HAP-1 (cell line): ENCODE results near the gene WDR86.

Source experiments
- DNase-seq, 2 experiments: peaks; one replicate each; pipeline ENCODE4 v3.0.0-alpha.2; 2016 to 2020; ENCODE audit warnings: low spot score in 2 of 2
- H3K27me3 ChIP-seq: fragments of 250-450 bp; sonication (Bioruptor Pico); 2 replicates; pipeline ENCODE4 v1.5.1; 2020; ENCODE audit warnings: low read depth, mild to moderate bottlenecking, moderate library complexity
- H3K36me3 ChIP-seq: fragments of 250-450 bp; sonication (Bioruptor Pico); replicated peaks from 2 replicates; pipeline ENCODE4 v1.5.1; 2020; ENCODE audit warnings: mild to moderate bottlenecking
- H3K4me1 ChIP-seq: fragments of 250-450 bp; sonication (Bioruptor Pico); 2 replicates; pipeline ENCODE4 v1.5.1; 2020; ENCODE audit warnings: mild to moderate bottlenecking
- H3K4me3 ChIP-seq: fragments of 250-450 bp; sonication (Bioruptor Pico); 2 replicates; pipeline ENCODE4 v1.5.1; 2020; ENCODE audit warnings: mild to moderate bottlenecking, moderate library complexity
- H3K9me3 ChIP-seq: fragments of 250-450 bp; sonication (Bioruptor Pico); 2 replicates; pipeline ENCODE4 v1.5.1; 2020; ENCODE audit warnings: mild to moderate bottlenecking, moderate library complexity
- in situ Hi-C: fragments of 300-500 bp; cut with MboI; formaldehyde crosslinking; loops from 3 replicates; pipeline ENCODE4 v1.14.3; 2020; ENCODE audit warnings: low sequenced_read_pairs, inconsistent platforms, mixed read lengths

WDR86 gene

DNA sequence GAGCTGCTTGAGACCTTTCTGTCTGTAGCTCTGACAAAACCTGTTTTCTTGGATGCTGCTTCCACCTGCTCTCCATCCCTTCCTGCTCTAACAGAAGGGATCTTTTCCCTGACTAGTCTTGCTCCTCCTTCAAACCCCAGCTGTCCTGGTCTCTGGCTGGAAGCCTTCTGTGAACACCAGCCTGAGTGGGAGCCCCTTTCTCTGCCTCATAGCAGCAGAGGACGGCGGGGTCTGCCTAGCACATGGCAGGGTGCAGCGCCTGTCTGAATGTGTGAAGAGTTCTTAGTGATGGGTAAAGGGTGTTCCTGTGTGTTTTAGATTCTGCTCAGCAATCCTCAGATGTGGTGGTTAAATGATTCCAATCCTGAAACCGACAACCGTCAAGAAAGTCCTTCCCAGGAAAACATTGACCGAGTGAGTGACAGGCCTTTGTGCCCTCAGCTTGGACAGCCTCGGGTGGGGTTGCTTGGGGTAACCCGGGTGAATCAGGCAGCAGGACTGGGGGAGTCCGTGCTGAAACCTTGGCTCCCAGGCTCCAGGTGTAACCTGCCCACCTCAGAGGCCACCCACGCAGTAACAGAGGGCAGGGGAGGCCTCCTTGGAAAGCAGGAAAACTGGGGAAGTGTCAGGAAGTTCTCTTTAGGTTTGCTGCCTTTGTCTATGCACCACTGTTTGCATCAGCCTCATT lies 34.2 kb downstream of the WDR86 start:
- Histone ChIP-seq H3K9me3 (no peaks in the 10 kb centered on the region), H3K4me3 (no peak overlapping the region), H3K27me3 (no peaks in the 10 kb centered on the region), H3K4me1 (no peaks in the 10 kb centered on the region), H3K36me3 (no peaks in the 10 kb centered on the region)
- in situ Hi-C loops = loop anchor here (10.0 kb wide), 1 partner anchor 389 kb away; no protein-coding TSS in a partner anchor
- no peak for DNase-seq

DNA sequence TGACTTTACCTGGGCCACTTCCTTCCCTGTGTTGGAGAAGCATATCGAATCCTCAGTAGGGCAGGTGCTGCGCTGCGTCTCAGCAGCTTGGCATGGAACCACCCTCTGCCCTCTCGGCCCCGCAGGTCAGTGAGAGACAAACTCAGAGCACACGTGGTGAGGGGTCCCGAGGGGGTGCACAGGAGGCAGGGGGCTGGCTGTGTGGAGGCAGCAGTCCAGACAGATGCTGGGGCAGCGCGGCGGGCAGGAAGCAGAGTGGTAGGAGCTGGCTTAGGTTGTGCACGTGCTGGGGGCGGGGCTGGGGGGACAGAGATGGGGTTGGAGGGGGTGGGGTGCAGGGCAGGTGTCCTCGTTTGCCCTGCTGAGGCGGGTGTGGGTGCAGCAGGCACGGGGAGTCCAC lies 35.1 kb downstream of the WDR86 start:
- Histone ChIP-seq H3K4me3 (no peak overlapping the region), H3K27me3 (no peaks in the 10 kb centered on the region), H3K9me3 (no peaks in the 10 kb centered on the region), H3K4me1 (no peaks in the 10 kb centered on the region), H3K36me3 (no peaks in the 10 kb centered on the region)
- in situ Hi-C loops = loop anchor here (10.0 kb wide), 1 partner anchor 390 kb away; no protein-coding TSS in a partner anchor
- DNase-seq = no peak

DNA sequence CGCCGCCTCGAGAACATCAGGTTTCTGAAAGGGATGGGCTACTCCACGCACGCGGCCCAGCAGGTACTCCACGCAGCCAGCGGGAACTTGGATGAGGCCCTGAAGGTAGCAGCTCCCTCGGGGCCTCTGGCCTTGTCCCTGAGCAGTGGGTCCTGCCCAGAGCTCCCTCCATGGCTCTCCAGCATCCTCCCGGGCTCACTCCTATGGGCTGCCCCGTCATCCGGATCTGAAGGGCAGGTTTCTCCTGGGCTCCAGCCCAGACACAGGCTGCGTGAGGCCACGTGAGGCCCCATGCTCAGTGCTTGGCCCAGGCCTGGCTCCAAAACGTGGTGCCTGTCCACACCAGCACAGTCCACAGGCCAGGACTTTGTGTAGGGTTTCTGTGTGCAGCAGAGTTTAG lies 35.7 kb downstream of the WDR86 start:
- Histone ChIP-seq H3K4me1 (no peaks in the 10 kb centered on the region), H3K9me3 (no peaks in the 10 kb centered on the region), H3K36me3 (peaks cover under 1% of the 10 kb centered on the region; the same call in 1 of the 2 replicates), H3K27me3 (no peaks in the 10 kb centered on the region), H3K4me3 (no peak overlapping the region)
- DNase-seq = no peak
- in situ Hi-C loops = loop anchor here (10.0 kb wide), 1 partner anchor 391 kb away; no protein-coding TSS in a partner anchor

DNA sequence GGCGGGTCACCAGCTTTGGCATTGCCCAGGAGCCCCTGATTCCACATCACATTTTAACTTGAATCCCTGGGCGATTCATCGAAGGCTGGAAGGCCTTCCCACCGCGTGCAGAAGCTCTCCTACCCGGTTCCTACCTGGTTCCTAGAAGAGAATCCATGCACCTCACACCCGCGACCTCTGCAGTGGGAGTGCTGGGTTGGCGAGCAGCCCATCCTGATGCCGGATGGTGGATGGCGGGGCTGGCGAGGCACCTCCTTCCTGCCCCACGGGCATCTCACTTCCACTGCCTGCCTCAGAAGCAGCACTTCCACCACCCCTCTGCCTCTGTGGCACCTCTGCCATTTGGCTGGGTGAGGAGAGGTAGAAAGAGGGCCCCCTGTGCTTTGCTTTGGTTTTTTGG lies 36.2 kb downstream of the WDR86 start:
- in situ Hi-C loops = loop anchor here (10.0 kb wide), 1 partner anchor 391 kb away; no protein-coding TSS in a partner anchor
- no peak for DNase-seq
- Histone ChIP-seq H3K9me3 (no peaks in the 10 kb centered on the region), H3K36me3 (peaks cover 4% of the 10 kb centered on the region), H3K4me3 (no peak overlapping the region), H3K4me1 (no peaks in the 10 kb centered on the region), H3K27me3 (no peaks in the 10 kb centered on the region)

DNA sequence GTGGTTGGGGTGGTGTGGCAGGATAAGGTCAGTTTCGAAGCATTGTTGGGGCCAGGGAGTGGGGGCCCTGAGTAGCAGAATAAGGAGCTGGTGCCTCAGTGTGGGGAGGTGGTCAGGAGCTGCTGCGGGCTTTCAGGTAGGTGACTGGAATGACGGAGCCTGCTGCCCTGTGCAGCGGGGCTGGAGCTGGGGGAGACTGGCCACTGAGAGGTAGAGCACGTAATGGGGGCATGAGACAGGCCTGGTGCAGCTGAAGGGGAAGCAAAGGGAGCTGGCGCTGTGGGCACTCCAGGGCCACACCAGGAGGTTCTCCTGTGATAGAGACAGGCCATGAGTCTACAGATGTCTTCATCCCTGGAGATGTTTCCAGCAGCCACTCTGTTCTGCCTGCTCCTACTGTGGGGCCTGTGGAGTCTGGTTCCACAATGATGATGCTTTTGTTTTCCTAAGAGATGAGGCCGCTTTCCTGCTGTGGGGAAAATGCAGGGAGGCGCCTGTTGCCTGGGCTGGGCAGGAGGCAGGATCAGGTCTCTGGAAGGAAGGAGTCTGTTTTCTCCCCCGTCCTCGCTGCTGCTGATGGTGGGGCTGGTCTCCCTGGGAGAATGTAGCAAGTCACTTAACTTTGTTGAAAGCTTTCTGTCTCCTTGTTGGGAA lies 37.1 kb downstream of the WDR86 start:
- H3K27me3 ChIP-seq = no peaks in the 10 kb centered on the region
- in situ Hi-C loops = loop anchor here (10.0 kb wide), 1 partner anchor 392 kb away; no protein-coding TSS in a partner anchor
- no peak overlapping the region for H3K4me3 ChIP-seq
- H3K4me1 ChIP-seq = no peaks in the 10 kb centered on the region
- no peaks in the 10 kb centered on the region for H3K9me3 ChIP-seq
- peaks cover 6% of the 10 kb centered on the region for H3K36me3 ChIP-seq
- DNase-seq = no peak

DNA sequence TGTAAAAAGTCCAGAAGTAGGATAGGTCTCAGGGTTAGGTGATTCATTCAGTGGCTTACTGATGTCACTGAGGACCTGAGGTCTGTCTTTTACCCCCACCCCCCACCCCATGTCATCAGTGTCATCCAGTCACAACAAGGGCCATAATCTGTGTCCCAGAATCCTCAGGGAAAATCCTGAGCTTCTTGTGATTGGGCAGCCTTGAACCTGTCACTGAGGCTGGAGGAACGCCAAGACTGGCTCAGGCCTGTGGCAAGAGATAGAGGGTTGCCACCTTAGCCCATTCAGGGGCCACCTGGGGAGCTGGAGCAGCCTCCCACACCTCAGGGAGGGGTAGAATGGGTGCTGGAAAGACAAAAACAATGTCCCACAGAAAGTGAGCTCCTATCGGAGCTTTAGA lies 38.6 kb downstream of the WDR86 start:
- no peaks in the 10 kb centered on the region for H3K27me3 ChIP-seq
- H3K36me3 ChIP-seq = peaks cover 6% of the 10 kb centered on the region
- DNase-seq = no peak
- no peak overlapping the region for H3K4me3 ChIP-seq
- no peaks in the 10 kb centered on the region for H3K4me1 ChIP-seq
- in situ Hi-C loops = loop anchor here (10.0 kb wide), 1 partner anchor 394 kb away; no protein-coding TSS in a partner anchor
- H3K9me3 ChIP-seq = no peaks in the 10 kb centered on the region

DNA sequence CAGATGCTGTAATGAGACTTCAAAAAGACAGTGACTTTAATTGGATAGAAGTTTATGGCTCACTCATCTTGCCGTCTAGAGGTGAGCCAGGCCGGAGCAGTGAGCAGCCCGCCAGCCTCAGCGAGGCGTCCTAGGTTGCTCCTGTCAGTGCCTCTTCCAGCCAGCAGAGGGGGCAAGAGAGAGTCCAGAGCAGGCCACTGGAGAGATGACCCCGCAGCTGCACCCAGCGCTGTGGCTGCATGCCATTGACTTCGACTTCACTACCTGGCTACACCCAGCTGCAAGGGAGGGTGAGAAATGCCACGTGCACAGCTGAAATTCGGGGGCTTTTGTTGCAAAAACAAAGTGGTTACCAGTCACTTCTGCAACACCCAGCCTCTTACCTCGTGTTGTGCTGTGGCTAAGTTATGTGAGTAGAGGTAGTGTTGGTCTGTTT lies 41.7 kb downstream of the WDR86 start:
- in situ Hi-C loops = no loop called here
- H3K27me3 ChIP-seq = no peaks in the 10 kb centered on the region
- peaks cover 6% of the 10 kb centered on the region for H3K36me3 ChIP-seq
- no peak overlapping the region for H3K4me3 ChIP-seq
- DNase-seq = peak; percentile 69 to 90
- no peaks in the 10 kb centered on the region for H3K9me3 ChIP-seq
- no peaks in the 10 kb centered on the region for H3K4me1 ChIP-seq

DNA sequence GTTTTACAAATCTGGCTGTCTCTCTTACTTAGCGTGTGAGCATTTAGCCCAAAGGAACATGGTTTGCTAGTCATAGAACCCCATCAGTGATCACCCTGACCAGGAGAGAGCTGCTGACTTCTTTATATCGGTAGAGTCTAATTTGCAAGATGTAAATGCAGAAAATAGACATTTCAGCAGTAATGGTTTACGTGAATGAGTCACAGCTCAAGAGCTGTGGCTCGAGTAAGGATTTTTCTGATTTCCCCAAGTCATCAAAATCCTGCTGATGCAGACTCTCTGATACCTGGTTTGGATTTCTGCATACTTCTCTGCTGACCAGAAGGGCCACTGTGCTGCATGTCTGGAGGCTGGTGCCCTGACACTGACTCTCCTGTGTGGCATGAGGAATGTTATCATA lies 42.6 kb downstream of the WDR86 start:
- Histone ChIP-seq H3K27me3 (no peaks in the 10 kb centered on the region), H3K36me3 (peaks cover 10% of the 10 kb centered on the region), H3K4me1 (no peaks in the 10 kb centered on the region), H3K4me3 (no peak overlapping the region), H3K9me3 (no peaks in the 10 kb centered on the region)
- DNase-seq = no peak
- in situ Hi-C loops = no loop called here

DNA sequence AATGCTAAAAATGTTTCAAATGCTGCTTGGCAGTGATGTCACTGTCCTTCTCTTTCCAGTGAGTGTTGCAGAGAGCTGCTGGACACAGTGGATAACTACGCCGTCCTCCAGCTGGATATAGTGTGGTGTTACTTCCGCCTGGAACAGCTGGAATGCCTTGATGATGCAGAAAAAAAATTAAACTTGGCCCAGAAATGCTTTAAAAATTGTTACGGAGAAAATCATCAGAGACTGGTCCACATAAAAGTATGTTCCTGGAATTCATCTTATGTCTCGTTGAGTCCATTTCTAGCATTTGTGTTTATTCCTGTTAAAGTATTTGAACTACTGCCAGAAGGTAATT lies 43.0 kb downstream of the WDR86 start:
- Histone ChIP-seq H3K36me3 (peaks cover 10% of the 10 kb centered on the region), H3K4me3 (no peak overlapping the region), H3K27me3 (no peaks in the 10 kb centered on the region), H3K4me1 (no peaks in the 10 kb centered on the region), H3K9me3 (no peaks in the 10 kb centered on the region)
- no peak for DNase-seq
- in situ Hi-C loops = no loop called here

DNA sequence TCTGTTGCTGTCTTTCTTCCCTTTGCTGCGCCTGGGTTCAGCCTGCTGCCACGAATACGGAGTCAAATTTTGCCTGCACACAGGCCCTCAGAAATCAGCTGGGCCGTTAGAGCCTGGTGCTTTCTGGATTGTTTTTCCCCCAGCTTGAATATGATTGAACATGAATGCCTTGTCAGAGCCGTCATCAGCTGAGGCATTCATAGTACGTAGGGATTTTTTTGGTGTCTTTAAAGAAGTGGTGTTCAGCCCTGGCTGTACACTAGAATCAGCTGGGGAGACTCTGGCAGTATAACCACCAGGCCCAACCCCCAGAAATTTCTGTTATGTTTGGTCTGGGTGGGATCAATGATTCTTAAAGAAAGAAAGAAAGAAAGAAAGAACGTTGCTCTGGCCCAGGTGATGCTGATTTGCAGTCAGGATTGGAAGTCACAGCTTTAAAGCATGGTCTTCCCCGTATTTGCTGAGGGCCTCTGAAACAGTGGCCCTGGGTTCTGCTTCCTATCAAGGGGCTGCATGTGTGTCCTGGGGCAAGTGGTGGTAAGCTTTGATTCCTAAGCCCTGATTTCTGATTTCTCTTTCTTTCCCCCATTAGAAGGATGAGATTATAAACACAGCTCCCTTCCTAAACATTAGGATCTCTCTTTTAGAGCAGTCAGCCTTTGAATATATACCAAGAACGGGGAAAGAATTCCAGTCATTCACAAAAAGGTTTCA lies 43.5 kb downstream of the WDR86 start:
- Histone ChIP-seq H3K27me3 (no peaks in the 10 kb centered on the region), H3K36me3 (peaks cover 10% of the 10 kb centered on the region), H3K9me3 (no peaks in the 10 kb centered on the region), H3K4me1 (no peaks in the 10 kb centered on the region), H3K4me3 (no peak overlapping the region)
- in situ Hi-C loops = no loop called here
- DNase-seq = no peak

DNA sequence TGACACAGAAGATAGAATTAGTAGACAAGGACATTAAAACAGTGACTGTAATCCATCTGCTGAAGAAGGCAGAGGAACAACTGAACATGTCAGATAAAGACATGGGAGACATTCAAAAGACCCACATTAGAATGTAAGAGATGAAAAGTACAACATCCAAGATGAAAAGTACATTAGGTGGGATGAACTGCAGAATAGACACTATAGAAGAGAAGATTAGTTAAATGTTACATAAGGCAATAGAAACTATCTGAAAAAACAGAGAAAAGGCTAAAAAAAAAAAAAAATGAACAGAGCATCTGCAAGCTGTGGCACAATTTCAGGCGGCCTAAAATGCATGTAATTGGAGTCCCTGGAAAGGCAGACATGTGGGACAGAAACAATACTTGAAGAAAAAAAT lies 46.7 kb downstream of the WDR86 start:
- no peaks in the 10 kb centered on the region for H3K27me3 ChIP-seq
- H3K9me3 ChIP-seq = no peaks in the 10 kb centered on the region
- H3K4me3 ChIP-seq = no peak overlapping the region
- in situ Hi-C loops = no loop called here
- H3K4me1 ChIP-seq = no peaks in the 10 kb centered on the region
- peaks cover 13% of the 10 kb centered on the region for H3K36me3 ChIP-seq
- DNase-seq = no peak

DNA sequence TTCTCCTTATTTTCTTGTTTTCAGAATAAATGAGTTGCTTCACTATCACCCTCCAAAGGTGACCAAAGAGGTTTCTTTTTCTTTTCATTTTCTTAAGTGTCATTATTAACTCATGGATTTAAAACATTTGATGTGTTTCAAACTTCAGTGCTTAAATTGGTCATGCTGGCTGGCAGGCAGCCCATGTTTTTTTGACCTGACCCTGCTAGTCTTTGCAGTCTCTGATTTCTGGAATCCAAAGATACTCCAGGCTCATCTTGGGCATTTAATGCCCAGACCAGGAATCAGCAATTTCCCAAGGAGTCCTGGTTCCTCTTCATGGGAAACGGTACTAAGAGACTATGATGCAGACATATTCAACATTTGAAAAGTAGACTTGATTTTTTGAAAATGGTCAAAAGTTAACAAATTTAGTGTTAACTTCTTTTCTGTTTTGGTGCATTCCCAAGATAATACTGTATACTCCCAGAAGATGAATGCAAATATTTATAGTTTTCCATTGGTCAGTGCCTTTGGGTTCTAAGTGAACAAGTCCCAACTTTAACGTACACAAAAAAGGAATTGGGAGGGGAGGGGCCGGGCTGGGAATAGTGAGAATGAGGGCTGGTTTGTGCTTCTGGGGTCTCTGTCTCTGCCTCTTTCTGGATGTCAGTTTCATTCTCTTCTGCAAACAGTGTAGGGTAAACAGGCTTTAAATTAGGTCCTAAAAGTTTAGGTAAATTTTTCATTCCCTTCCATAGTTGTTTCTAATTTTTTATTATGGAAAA lies 48.5 kb downstream of the WDR86 start:
- no peaks in the 10 kb centered on the region for H3K27me3 ChIP-seq
- no peaks in the 10 kb centered on the region for H3K4me1 ChIP-seq
- H3K9me3 ChIP-seq = no peaks in the 10 kb centered on the region
- in situ Hi-C loops = no loop called here
- peaks cover 19% of the 10 kb centered on the region for H3K36me3 ChIP-seq
- H3K4me3 ChIP-seq = no peak overlapping the region
- no peak for DNase-seq

DNA sequence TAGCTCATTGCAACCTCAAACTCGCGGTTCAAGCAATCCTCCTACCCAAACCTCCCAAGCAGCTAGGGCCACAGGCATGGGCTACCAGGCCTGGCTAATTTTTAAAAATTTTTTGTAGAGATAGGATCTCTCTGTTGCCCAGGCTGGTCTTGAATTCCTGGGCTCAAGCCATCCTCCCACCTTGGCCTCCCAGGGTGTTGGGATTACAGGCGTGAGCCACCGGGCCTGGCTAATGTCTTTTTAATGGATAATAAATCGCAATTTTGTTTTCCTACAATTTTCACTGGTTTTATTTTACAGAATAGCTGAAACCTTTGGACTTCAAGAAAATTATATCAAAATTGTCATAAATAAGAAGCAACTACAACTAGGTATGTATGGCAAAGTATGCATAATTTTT lies 57.3 kb downstream of the WDR86 start:
- H3K4me1 ChIP-seq = no peaks in the 10 kb centered on the region
- DNase-seq = no peak

More for the DNA sequence above, 57.3 kb downstream of the WDR86 start:
- Histone ChIP-seq H3K27me3 (no peaks in the 10 kb centered on the region), H3K36me3 (peaks cover 25% of the 10 kb centered on the region), H3K4me3 (no peak overlapping the region), H3K9me3 (no peaks in the 10 kb centered on the region)
- in situ Hi-C loops = no loop called here
